ENCODE measurements around the gene FAM3C.
A peak's percentile ranks its signal among the peaks of the same experiment; 100 is the strongest.

Gene FAM3C

GRCh38 chr7:121391686-121392085 is 4.4 kb downstream of the FAM3C start:
- ChIA-PET POLR2A (no interaction called here), CTCF (interaction anchor here (1.4 kb wide), 1 partner anchor 24 kb away, joined by 5 read pairs; no protein-coding TSS in a partner anchor)
- Histone ChIP-seq H3K4me3 (ENCODE audit: control insufficient read depth in 1 of 7, extremely low read depth in 1 of 7, insufficient read depth in 4 of 7, low read depth in 2 of 7, low read length in 6 of 7) (no peak overlapping the region), H3K27ac (ENCODE audit: insufficient read depth in 1 of 2, low read depth in 1 of 2, low read length in 2 of 2, poor library complexity in 1 of 2, severe bottlenecking in 2 of 2) (no peak overlapping the region), H3K27me3 (replicated peaks in 2 of 5; ENCODE audit: control insufficient read depth in 4 of 5, insufficient read depth in 5 of 5, low read length in 4 of 5) (no peaks in the 10 kb centered on the region), H3K36me3 (ENCODE audit: control insufficient read depth in 4 of 4, insufficient read depth in 4 of 4, low read length in 3 of 4) (peaks cover 0 to 6% (median 0%) of the 10 kb centered on the region in 4 experiments), H3K9me3 (ENCODE audit: control extremely low read depth in 1 of 5, control insufficient read depth in 4 of 5, insufficient read depth in 2 of 5, low read depth in 1 of 5, low read length in 4 of 5) (no peaks in the 10 kb centered on the region), H3K4me1 (ENCODE audit: control extremely low read depth in 1 of 4, control insufficient read depth in 4 of 4, insufficient read depth in 4 of 4, low read length in 3 of 4) (peaks cover 3 to 13% (median 4%) of the 10 kb centered on the region in 4 experiments)
- no peak for DNase-seq
- 100% methylated on average over 2 of the region's 3 CpGs for WGBS (ENCODE audit: insufficient coverage)

- no CpG with 5 or more reads among the region's 2 CpGs for WGBS (ENCODE audit: insufficient coverage)
- no peak overlapping the region for H3K4me3 ChIP-seq (ENCODE audit: control insufficient read depth in 1 of 7, extremely low read depth in 1 of 7, insufficient read depth in 4 of 7, low read depth in 2 of 7, low read length in 6 of 7)
- DNase-seq: no peak
- no peaks in the 10 kb centered on the region for H3K9me3 ChIP-seq (ENCODE audit: control extremely low read depth in 1 of 5, control insufficient read depth in 4 of 5, insufficient read depth in 2 of 5, low read depth in 1 of 5, low read length in 4 of 5)
- H3K4me1 ChIP-seq (ENCODE audit: control extremely low read depth in 1 of 4, control insufficient read depth in 4 of 4, insufficient read depth in 4 of 4, low read length in 3 of 4): peaks cover under 1 to 16% (median 6%) of the 10 kb centered on the region in 4 experiments
- CTCF ChIA-PET: interaction anchor here (0.7 to 1.4 kb wide), 3 partner anchors 10 to 23 kb away, joined by 3 to 5 read pairs (median 3); no protein-coding TSS in a partner anchor
- no peak overlapping the region for H3K27ac ChIP-seq (ENCODE audit: insufficient read depth in 1 of 2, low read depth in 1 of 2, low read length in 2 of 2, poor library complexity in 1 of 2, severe bottlenecking in 2 of 2)
- H3K36me3 ChIP-seq (ENCODE audit: control insufficient read depth in 4 of 4, insufficient read depth in 4 of 4, low read length in 3 of 4): peaks cover 0 to 6% (median 0%) of the 10 kb centered on the region in 4 experiments
- no peaks in the 10 kb centered on the region for H3K27me3 ChIP-seq (replicated peaks in 2 of 5; ENCODE audit: control insufficient read depth in 4 of 5, insufficient read depth in 5 of 5, low read length in 4 of 5)
- POLR2A ChIA-PET: no interaction called here
Measured at GRCh38 chr7:121390617-121391016, 5.5 kb downstream of the FAM3C start.

GRCh38 chr7:121390109-121390508 is 6.0 kb downstream of the FAM3C start:
- peak in 1 of 3 donors; percentile 12 for DNase-seq
- Histone ChIP-seq H3K27me3 (replicated peaks in 2 of 5; ENCODE audit: control insufficient read depth in 4 of 5, insufficient read depth in 5 of 5, low read length in 4 of 5) (no peaks in the 10 kb centered on the region), H3K36me3 (ENCODE audit: control insufficient read depth in 4 of 4, insufficient read depth in 4 of 4, low read length in 3 of 4) (peaks cover 0 to 6% (median 0%) of the 10 kb centered on the region in 4 experiments), H3K4me3 (ENCODE audit: control insufficient read depth in 1 of 7, extremely low read depth in 1 of 7, insufficient read depth in 4 of 7, low read depth in 2 of 7, low read length in 6 of 7) (no peak overlapping the region), H3K4me1 (ENCODE audit: control extremely low read depth in 1 of 4, control insufficient read depth in 4 of 4, insufficient read depth in 4 of 4, low read length in 3 of 4) (peaks cover 5 to 21% (median 7%) of the 10 kb centered on the region in 4 experiments), H3K9me3 (ENCODE audit: control extremely low read depth in 1 of 5, control insufficient read depth in 4 of 5, insufficient read depth in 2 of 5, low read depth in 1 of 5, low read length in 4 of 5) (no peaks in the 10 kb centered on the region), H3K27ac (ENCODE audit: insufficient read depth in 1 of 2, low read depth in 1 of 2, low read length in 2 of 2, poor library complexity in 1 of 2, severe bottlenecking in 2 of 2) (no peak overlapping the region)
- POLR2A ChIA-PET: no interaction called here
- CTCF ChIA-PET: no interaction called here

GRCh38 chr7:121388950-121389349 is 7.2 kb downstream of the FAM3C start:
- H3K4me1 ChIP-seq (ENCODE audit: control extremely low read depth in 1 of 4, control insufficient read depth in 4 of 4, insufficient read depth in 4 of 4, low read length in 3 of 4): peaks cover 5 to 27% (median 15%) of the 10 kb centered on the region in 4 experiments
- no peak overlapping the region for H3K4me3 ChIP-seq (ENCODE audit: control insufficient read depth in 1 of 7, extremely low read depth in 1 of 7, insufficient read depth in 4 of 7, low read depth in 2 of 7, low read length in 6 of 7)
- WGBS (ENCODE audit: insufficient coverage): no CpG with 5 or more reads among the region's 1 CpG
- POLR2A ChIA-PET: no interaction called here
- CTCF ChIA-PET: interaction anchor here (0.6 to 10.7 kb wide), 5 partner anchors 7 to 25 kb away, joined by 3 to 92 read pairs (median 4); partner anchors contain the start of gene FAM3C
- H3K9me3 ChIP-seq (ENCODE audit: control extremely low read depth in 1 of 5, control insufficient read depth in 4 of 5, insufficient read depth in 2 of 5, low read depth in 1 of 5, low read length in 4 of 5): no peaks in the 10 kb centered on the region
- no peak for DNase-seq
- H3K27ac ChIP-seq (ENCODE audit: insufficient read depth in 1 of 2, low read depth in 1 of 2, low read length in 2 of 2, poor library complexity in 1 of 2, severe bottlenecking in 2 of 2): no peak overlapping the region
- no peaks in the 10 kb centered on the region for H3K27me3 ChIP-seq (replicated peaks in 2 of 5; ENCODE audit: control insufficient read depth in 4 of 5, insufficient read depth in 5 of 5, low read length in 4 of 5)
- peaks cover 0 to 6% (median 0%) of the 10 kb centered on the region in 4 experiments for H3K36me3 ChIP-seq (ENCODE audit: control insufficient read depth in 4 of 4, insufficient read depth in 4 of 4, low read length in 3 of 4)

- CTCF ChIA-PET: interaction anchor here (1.0 to 10.7 kb wide), 4 partner anchors 10 to 16 kb away, joined by 3 to 92 read pairs (median 7); partner anchors contain the start of gene FAM3C
- H3K4me1 ChIP-seq (ENCODE audit: control extremely low read depth in 1 of 4, control insufficient read depth in 4 of 4, insufficient read depth in 4 of 4, low read length in 3 of 4): peaks cover 5 to 54% (median 20%) of the 10 kb centered on the region in 4 experiments
- POLR2A ChIA-PET: interaction anchor here (1.6 kb wide), 1 partner anchor 10 kb away, joined by 6 read pairs; the partner anchor contains the start of gene FAM3C
Measured at GRCh38 chr7:121385800-121386179, 10.3 kb downstream of the FAM3C start.

GRCh38 chr7:121385056-121385799 is 10.9 kb downstream of the FAM3C start:
- no CpG with 5 or more reads among the region's 4 CpGs for WGBS (ENCODE audit: insufficient coverage)
- Histone ChIP-seq H3K4me3 (ENCODE audit: control insufficient read depth in 1 of 7, extremely low read depth in 1 of 7, insufficient read depth in 4 of 7, low read depth in 2 of 7, low read length in 6 of 7) (peak overlapping the region in 1 of 7 experiments; percentile 28), H3K27ac (ENCODE audit: insufficient read depth in 1 of 2, low read depth in 1 of 2, low read length in 2 of 2, poor library complexity in 1 of 2, severe bottlenecking in 2 of 2) (no peak overlapping the region), H3K9me3 (ENCODE audit: control extremely low read depth in 1 of 5, control insufficient read depth in 4 of 5, insufficient read depth in 2 of 5, low read depth in 1 of 5, low read length in 4 of 5) (no peaks in the 10 kb centered on the region), H3K27me3 (replicated peaks in 2 of 5; ENCODE audit: control insufficient read depth in 4 of 5, insufficient read depth in 5 of 5, low read length in 4 of 5) (no peaks in the 10 kb centered on the region), H3K4me1 (ENCODE audit: control extremely low read depth in 1 of 4, control insufficient read depth in 4 of 4, insufficient read depth in 4 of 4, low read length in 3 of 4) (peaks cover 5 to 53% (median 20%) of the 10 kb centered on the region in 4 experiments), H3K36me3 (ENCODE audit: control insufficient read depth in 4 of 4, insufficient read depth in 4 of 4, low read length in 3 of 4) (peaks cover 0 to 2% (median 0%) of the 10 kb centered on the region in 4 experiments)
- ChIA-PET CTCF (interaction anchor here (1.0 to 10.7 kb wide), 4 partner anchors 11 to 53 kb away, joined by 3 to 92 read pairs (median 7); partner anchors contain the start of gene FAM3C), POLR2A (no interaction called here)
- DNase-seq: no peak

More at GRCh38 chr7:121385800-121386179, 10.3 kb downstream of the FAM3C start:
- Histone ChIP-seq H3K36me3 (ENCODE audit: control insufficient read depth in 4 of 4, insufficient read depth in 4 of 4, low read length in 3 of 4) (peaks cover 0 to 2% (median 0%) of the 10 kb centered on the region in 4 experiments), H3K4me3 (ENCODE audit: control insufficient read depth in 1 of 7, extremely low read depth in 1 of 7, insufficient read depth in 4 of 7, low read depth in 2 of 7, low read length in 6 of 7) (no peak overlapping the region), H3K9me3 (ENCODE audit: control extremely low read depth in 1 of 5, control insufficient read depth in 4 of 5, insufficient read depth in 2 of 5, low read depth in 1 of 5, low read length in 4 of 5) (no peaks in the 10 kb centered on the region), H3K27me3 (replicated peaks in 2 of 5; ENCODE audit: control insufficient read depth in 4 of 5, insufficient read depth in 5 of 5, low read length in 4 of 5) (no peaks in the 10 kb centered on the region), H3K27ac (ENCODE audit: insufficient read depth in 1 of 2, low read depth in 1 of 2, low read length in 2 of 2, poor library complexity in 1 of 2, severe bottlenecking in 2 of 2) (no peak overlapping the region)
- DNase-seq: peak in 2 of 3 donors; percentile 85 to 92
- 11% methylated on average over 1 of the region's 1 CpG for WGBS (ENCODE audit: insufficient coverage)

GRCh38 chr7:121384265-121384664 is 11.8 kb downstream of the FAM3C start:
- peak overlapping the region in 2 of 7 experiments; percentile 14 to 58 for H3K4me3 ChIP-seq (ENCODE audit: control insufficient read depth in 1 of 7, extremely low read depth in 1 of 7, insufficient read depth in 4 of 7, low read depth in 2 of 7, low read length in 6 of 7)
- WGBS (ENCODE audit: insufficient coverage): 40% methylated on average over 2 of the region's 2 CpGs
- peaks cover 0 to 2% (median under 1%) of the 10 kb centered on the region in 4 experiments for H3K36me3 ChIP-seq (ENCODE audit: control insufficient read depth in 4 of 4, insufficient read depth in 4 of 4, low read length in 3 of 4)
- CTCF ChIA-PET: interaction anchor here (1.3 to 10.7 kb wide), 3 partner anchors 12 to 54 kb away, joined by 3 to 92 read pairs (median 11); partner anchors contain the start of gene FAM3C
- peaks cover 5 to 51% (median 20%) of the 10 kb centered on the region in 4 experiments for H3K4me1 ChIP-seq (ENCODE audit: control extremely low read depth in 1 of 4, control insufficient read depth in 4 of 4, insufficient read depth in 4 of 4, low read length in 3 of 4)
- H3K27ac ChIP-seq (ENCODE audit: insufficient read depth in 1 of 2, low read depth in 1 of 2, low read length in 2 of 2, poor library complexity in 1 of 2, severe bottlenecking in 2 of 2): peak overlapping the region in 1 of 2 experiments; percentile 17
- H3K27me3 ChIP-seq (replicated peaks in 2 of 5; ENCODE audit: control insufficient read depth in 4 of 5, insufficient read depth in 5 of 5, low read length in 4 of 5): no peaks in the 10 kb centered on the region
- no peak for DNase-seq
- no peaks in the 10 kb centered on the region for H3K9me3 ChIP-seq (ENCODE audit: control extremely low read depth in 1 of 5, control insufficient read depth in 4 of 5, insufficient read depth in 2 of 5, low read depth in 1 of 5, low read length in 4 of 5)
- POLR2A ChIA-PET: interaction anchor here (0.7 kb wide), 1 partner anchor 9 kb away, joined by 3 read pairs; no protein-coding TSS in a partner anchor
